ENCODE data around the gene MAPK7.

MAPK7 gene

GRCh38 chr17:19357761-19358160, 20.5 kb upstream of the MAPK7 start:
- Histone ChIP-seq H3K9me3 (ENCODE audit: low read depth, low read length) (no peaks in the 10 kb centered on the region), H3K36me3 (ENCODE audit: insufficient read depth, low read length) (no peaks in the 10 kb centered on the region), H3K4me3 (no peak overlapping the region), H3K27ac (no peak overlapping the region), H3K9ac (ENCODE audit: insufficient read length) (no peak overlapping the region)
- no peak for TF ChIP-seq FOXP2 (optimal IDR thresholded peaks at IDR 0.05; ENCODE audit: control extremely low read depth, extremely low read length, insufficient read depth)
- DNase-seq (ENCODE audit: low read depth, low spot score), result no peak

DNA sequence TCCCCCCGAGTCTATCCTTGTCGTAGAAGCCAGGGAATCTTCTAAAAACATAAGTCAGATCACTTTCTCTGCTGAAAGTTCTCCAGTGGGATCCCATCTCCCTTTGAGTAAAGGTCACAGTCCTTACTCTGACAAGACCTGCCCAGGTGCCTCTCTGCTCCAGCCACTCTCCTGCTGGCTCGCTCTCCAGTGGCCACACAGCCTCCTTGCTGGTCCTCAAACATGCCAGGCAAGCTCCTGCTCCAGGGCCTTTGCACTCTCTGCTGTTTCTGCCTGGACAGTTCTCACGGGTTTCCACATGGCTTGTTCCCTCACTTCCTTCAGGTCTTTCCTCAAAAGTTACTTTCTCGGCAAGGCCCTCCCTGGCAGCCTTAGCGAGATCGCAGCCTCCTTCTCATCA, 19.1 kb upstream of the MAPK7 start:
- no peak overlapping the region for H3K4me3 ChIP-seq
- no peak for DNase-seq (ENCODE audit: low read depth, low spot score)
- no peaks in the 10 kb centered on the region for H3K9me3 ChIP-seq (ENCODE audit: low read depth, low read length)
- no peaks in the 10 kb centered on the region for H3K36me3 ChIP-seq (ENCODE audit: insufficient read depth, low read length)
- TF ChIP-seq FOXP2 (optimal IDR thresholded peaks at IDR 0.05; ENCODE audit: control extremely low read depth, extremely low read length, insufficient read depth) (no peak), POLR2AphosphoS5 (IDR thresholded peaks at IDR 0.05; ENCODE audit: borderline replicate concordance, low read depth, low read length) (no peak), EZH2 (IDR thresholded peaks at IDR 0.05) (no peak)
- H3K27ac ChIP-seq, result no peak overlapping the region
- no peak overlapping the region for H3K9ac ChIP-seq (ENCODE audit: insufficient read length)

DNA sequence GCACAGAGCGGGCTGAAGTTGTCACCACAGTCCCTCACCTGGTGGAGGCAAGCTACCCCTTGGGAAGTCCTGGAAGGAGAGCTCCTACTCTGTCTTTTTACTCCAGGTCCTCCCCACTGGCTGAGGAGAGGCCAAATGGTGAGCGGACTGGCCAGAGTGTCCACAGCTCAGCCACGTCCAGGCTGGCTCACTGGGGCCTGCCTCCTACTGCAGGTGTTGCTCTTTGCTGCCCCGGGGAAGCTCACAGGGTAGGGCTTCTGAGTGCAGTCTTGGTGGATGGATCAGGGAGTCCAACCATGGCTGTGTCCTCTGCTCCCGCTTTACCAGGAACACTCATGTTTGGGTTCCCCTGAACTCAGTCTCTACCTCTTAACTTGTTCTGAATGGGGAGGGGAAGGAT, 18.4 kb upstream of the MAPK7 start:
- no peaks in the 10 kb centered on the region for H3K36me3 ChIP-seq (ENCODE audit: insufficient read depth, low read length)
- H3K4me3 ChIP-seq, result no peak overlapping the region
- H3K9me3 ChIP-seq (ENCODE audit: low read depth, low read length), result no peaks in the 10 kb centered on the region
- no peak for TF ChIP-seq POLR2AphosphoS5 (IDR thresholded peaks at IDR 0.05; ENCODE audit: borderline replicate concordance, low read depth, low read length)
- no peak for TF ChIP-seq EZH2 (IDR thresholded peaks at IDR 0.05)
- no peak for TF ChIP-seq FOXP2 (optimal IDR thresholded peaks at IDR 0.05; ENCODE audit: control extremely low read depth, extremely low read length, insufficient read depth)
- DNase-seq (ENCODE audit: low read depth, low spot score), result no peak
- H3K27ac ChIP-seq, result no peak overlapping the region
- H3K9ac ChIP-seq (ENCODE audit: insufficient read length), result no peak overlapping the region

DNA sequence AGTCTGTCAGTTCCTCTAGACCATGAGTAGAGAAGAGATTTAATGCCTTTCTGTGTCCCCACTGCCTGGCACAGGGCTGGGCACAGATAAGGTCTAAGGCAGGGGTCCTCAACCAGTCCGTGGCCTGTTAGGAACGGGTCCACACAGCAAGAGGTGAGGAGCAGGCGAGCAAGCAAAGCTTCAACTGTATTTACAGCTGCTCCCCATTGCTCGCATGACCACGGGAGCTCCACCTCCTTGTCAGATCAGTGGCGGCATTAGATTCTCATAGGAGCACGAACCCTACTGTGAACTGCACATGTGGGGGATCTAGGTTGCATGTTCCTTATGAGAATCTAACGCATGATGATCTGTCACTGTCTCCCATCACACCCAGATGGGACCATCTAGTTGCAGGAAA, 17.5 kb upstream of the MAPK7 start:
- Histone ChIP-seq H3K36me3 (ENCODE audit: insufficient read depth, low read length) (no peaks in the 10 kb centered on the region), H3K4me3 (no peak overlapping the region), H3K9ac (ENCODE audit: insufficient read length) (no peak overlapping the region), H3K27ac (no peak overlapping the region), H3K9me3 (ENCODE audit: low read depth, low read length) (no peaks in the 10 kb centered on the region)
- DNase-seq (ENCODE audit: low read depth, low spot score), result no peak
- TF ChIP-seq POLR2AphosphoS5 (IDR thresholded peaks at IDR 0.05; ENCODE audit: borderline replicate concordance, low read depth, low read length) (no peak), EZH2 (IDR thresholded peaks at IDR 0.05) (no peak), FOXP2 (optimal IDR thresholded peaks at IDR 0.05; ENCODE audit: control extremely low read depth, extremely low read length, insufficient read depth) (no peak)

GRCh38 chr17:19361326-19361725, 17.0 kb upstream of the MAPK7 start:
- Histone ChIP-seq H3K4me3 (no peak overlapping the region), H3K36me3 (ENCODE audit: insufficient read depth, low read length) (no peaks in the 10 kb centered on the region), H3K27ac (no peak overlapping the region), H3K9me3 (ENCODE audit: low read depth, low read length) (no peaks in the 10 kb centered on the region), H3K9ac (ENCODE audit: insufficient read length) (peak overlapping the region; percentile 76)
- TF ChIP-seq FOXP2 (optimal IDR thresholded peaks at IDR 0.05; ENCODE audit: control extremely low read depth, extremely low read length, insufficient read depth), result no peak
- no peak for DNase-seq (ENCODE audit: low read depth, low spot score)

DNA sequence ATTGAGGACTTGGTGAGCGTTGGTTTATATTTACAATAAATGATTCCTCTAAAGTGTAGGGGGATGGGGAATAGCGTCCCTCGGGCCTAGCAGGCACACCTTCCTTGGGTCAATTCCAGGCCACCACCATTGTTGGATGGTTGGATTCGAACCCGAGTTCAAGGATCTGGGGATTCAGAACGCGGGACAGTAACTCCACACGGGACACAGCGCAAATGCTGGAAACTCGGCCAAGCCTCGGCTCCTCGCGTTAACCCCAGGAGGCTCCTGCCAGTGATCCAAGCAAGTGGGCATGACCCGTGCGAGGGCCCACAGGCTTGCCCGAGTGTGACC, 16.4 kb upstream of the MAPK7 start:
- no peak for DNase-seq (ENCODE audit: low read depth, low spot score)
- Histone ChIP-seq H3K9ac (ENCODE audit: insufficient read length) (peak overlapping the region; percentile 76), H3K9me3 (ENCODE audit: low read depth, low read length) (no peaks in the 10 kb centered on the region), H3K27ac (no peak overlapping the region), H3K36me3 (ENCODE audit: insufficient read depth, low read length) (no peaks in the 10 kb centered on the region), H3K4me3 (peak overlapping the region; percentile 97)
- TF ChIP-seq POLR2AphosphoS5 (IDR thresholded peaks at IDR 0.05; ENCODE audit: borderline replicate concordance, low read depth, low read length), result no peak
- no peak for TF ChIP-seq EZH2 (IDR thresholded peaks at IDR 0.05)
- TF ChIP-seq FOXP2 (optimal IDR thresholded peaks at IDR 0.05; ENCODE audit: control extremely low read depth, extremely low read length, insufficient read depth), result no peak

GRCh38 chr17:19362277-19363113, 15.8 kb upstream of the MAPK7 start, which contains the start of gene B9D1:
B9D1 (minus strand) TSS chr17:19362723; CDS start chr17:19362569, 154 bp downstream.
- H3K4me3 ChIP-seq, result peak within 1 kb of the TSS; percentile 97
- peak within 1 kb of the TSS; percentile 76 for H3K9ac ChIP-seq (ENCODE audit: insufficient read length)
- no peak within 1 kb of the TSS for H3K27ac ChIP-seq
- H3K9me3 ChIP-seq (ENCODE audit: low read depth, low read length), result no peaks in the 10 kb centered on the region
- H3K36me3 ChIP-seq (ENCODE audit: insufficient read depth, low read length), result no peaks in the 10 kb centered on the region
- DNase-seq (ENCODE audit: low read depth, low spot score), result peak; percentile 28
- TF ChIP-seq POLR2AphosphoS5 (IDR thresholded peaks at IDR 0.05; ENCODE audit: borderline replicate concordance, low read depth, low read length) (peak; percentile 16; the same call in 1 of the 2 replicates), FOXP2 (optimal IDR thresholded peaks at IDR 0.05; ENCODE audit: control extremely low read depth, extremely low read length, insufficient read depth) (no peak), EZH2 (IDR thresholded peaks at IDR 0.05) (no peak)

DNA sequence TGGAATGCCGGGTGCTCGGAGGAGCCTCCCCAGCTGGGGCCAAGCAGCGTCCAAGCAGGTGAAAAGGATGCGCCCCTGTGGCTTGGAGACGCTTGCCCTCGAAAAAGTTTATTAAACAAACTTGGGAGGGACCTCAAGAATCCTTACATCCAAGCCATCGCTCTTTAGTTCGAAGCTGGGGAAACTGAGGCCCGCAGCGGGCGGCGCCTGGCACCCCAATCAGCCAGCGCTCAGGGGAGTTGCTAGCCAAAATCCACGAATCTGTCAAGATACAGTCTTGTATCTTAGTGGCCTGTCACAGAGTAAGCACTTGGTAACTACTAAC, 15.2 kb upstream of the MAPK7 start:
- no peak overlapping the region for H3K9ac ChIP-seq (ENCODE audit: insufficient read length)
- H3K9me3 ChIP-seq (ENCODE audit: low read depth, low read length), result no peaks in the 10 kb centered on the region
- no peaks in the 10 kb centered on the region for H3K36me3 ChIP-seq (ENCODE audit: insufficient read depth, low read length)
- TF ChIP-seq POLR2AphosphoS5 (IDR thresholded peaks at IDR 0.05; ENCODE audit: borderline replicate concordance, low read depth, low read length) (no peak), EZH2 (IDR thresholded peaks at IDR 0.05) (no peak), FOXP2 (optimal IDR thresholded peaks at IDR 0.05; ENCODE audit: control extremely low read depth, extremely low read length, insufficient read depth) (no peak)
- peak overlapping the region; percentile 97 for H3K4me3 ChIP-seq
- H3K27ac ChIP-seq, result no peak overlapping the region
- no peak for DNase-seq (ENCODE audit: low read depth, low spot score)

- peak overlapping the region; percentile 97 for H3K4me3 ChIP-seq
- H3K36me3 ChIP-seq (ENCODE audit: insufficient read depth, low read length), result no peaks in the 10 kb centered on the region
- no peak for DNase-seq (ENCODE audit: low read depth, low spot score)
- no peak overlapping the region for H3K27ac ChIP-seq
- H3K9me3 ChIP-seq (ENCODE audit: low read depth, low read length), result no peaks in the 10 kb centered on the region
- no peak overlapping the region for H3K9ac ChIP-seq (ENCODE audit: insufficient read length)
- TF ChIP-seq EZH2 (IDR thresholded peaks at IDR 0.05), result no peak
- no peak for TF ChIP-seq FOXP2 (optimal IDR thresholded peaks at IDR 0.05; ENCODE audit: control extremely low read depth, extremely low read length, insufficient read depth)
- no peak for TF ChIP-seq POLR2AphosphoS5 (IDR thresholded peaks at IDR 0.05; ENCODE audit: borderline replicate concordance, low read depth, low read length)
Observed at GRCh38 chr17:19363460-19364035, 14.8 kb upstream of the MAPK7 start.
